ENCODE results near the gene GSTT2. TPM values are rescaled to one million over a fixed set of nuclear protein-coding genes. Genes with fewer than 3 reads are reported as not detected.
"Not testable (repeated sequence)": the region's sequence is repeated elsewhere in the genome, so short reads cannot be mapped to it uniquely, and the experiment has no call there.

The GSTT2 gene
- total RNA-seq, 4 donors from 2014 or later, result 3.0 TPM; not detected in 3

- Histone ChIP-seq H3K27me3 (no peaks in the 10 kb centered on the region), H3K27ac (no peak overlapping the region), H3K4me1 (no peaks in the 10 kb centered on the region), H3K36me3 (no peaks in the 10 kb centered on the region), H3K4me3 (no peak overlapping the region), H3K9me3 (no peaks in the 10 kb centered on the region)
- TF ChIP-seq POLR2AphosphoS5 (IDR thresholded peaks at IDR 0.05) (no peak), POLR2A (IDR thresholded peaks at IDR 0.05) (no peak), CTCF (IDR thresholded peaks at IDR 0.05) (peak in 2 of 4 experiments; percentile 13 to 66), EP300 (IDR thresholded peaks at IDR 0.05) (no peak)
- no CpG with 5 or more reads among the region's 6 CpGs for WGBS, 2 donors (ENCODE audit: low coverage in 1 of 2)
- no peak for ATAC-seq
These were observed 4.5 kb downstream of the GSTT2 start for GRCh38 chr22:23984430-23984829.

- H3K4me3 ChIP-seq, H3K36me3 ChIP-seq, H3K4me1 ChIP-seq, ATAC-seq, H3K27me3 ChIP-seq, H3K27ac ChIP-seq, H3K9me3 ChIP-seq: not testable (repeated sequence)
- no CpG with 5 or more reads among the region's 8 CpGs for WGBS, 2 donors (ENCODE audit: low coverage in 1 of 2)
These were observed 6.2 kb downstream of the GSTT2 start for GRCh38 chr22:23986089-23986488.

- not testable (repeated sequence) for H3K4me3 ChIP-seq, ATAC-seq, H3K27ac ChIP-seq, H3K27me3 ChIP-seq, H3K4me1 ChIP-seq, H3K36me3 ChIP-seq, H3K9me3 ChIP-seq
- no CpG with 5 or more reads among the region's 4 CpGs for whole genome bisulfite sequencing, 2 donors (ENCODE audit: low coverage in 1 of 2)
These were observed 6.7 kb downstream of the GSTT2 start for GRCh38 chr22:23986538-23987178.

- H3K27me3 ChIP-seq, H3K4me1 ChIP-seq, H3K4me3 ChIP-seq, H3K9me3 ChIP-seq, H3K27ac ChIP-seq, H3K36me3 ChIP-seq, ATAC-seq: not testable (repeated sequence)
- no CpG with 5 or more reads among the region's 3 CpGs for WGBS, 2 donors (ENCODE audit: low coverage in 1 of 2)
These were observed 9.8 kb downstream of the GSTT2 start for GRCh38 chr22:23989583-23990244.

GRCh38 chr22:23993080-23993479 lies 13.1 kb downstream of the GSTT2 start:
- H3K4me1 ChIP-seq, ATAC-seq, H3K27ac ChIP-seq, H3K9me3 ChIP-seq, H3K27me3 ChIP-seq, H3K4me3 ChIP-seq, H3K36me3 ChIP-seq: not testable (repeated sequence)
- WGBS, 2 donors (ENCODE audit: low coverage in 1 of 2), result 45% methylated on average over 2 of the region's 2 CpGs; no CpG with 5 or more reads in 1 of the 2 donors

GRCh38 chr22:23993581-23994177 lies 13.7 kb downstream of the GSTT2 start:
- not testable (repeated sequence) for ATAC-seq, H3K36me3 ChIP-seq, H3K4me1 ChIP-seq, H3K27ac ChIP-seq, H3K9me3 ChIP-seq, H3K27me3 ChIP-seq, H3K4me3 ChIP-seq
- WGBS, 2 donors (ENCODE audit: low coverage in 1 of 2), result 0 to 55% methylated on average over 1 to 4 of the region's 4 CpGs

GRCh38 chr22:23997092-23997491 lies 17.2 kb downstream of the GSTT2 start:
- 100% methylated on average over 2 of the region's 3 CpGs; no CpG with 5 or more reads in 1 of the 2 donors for WGBS, 2 donors (ENCODE audit: low coverage in 1 of 2)
- no peaks in the 10 kb centered on the region for H3K9me3 ChIP-seq
- H3K27me3 ChIP-seq, result no peaks in the 10 kb centered on the region
- H3K36me3 ChIP-seq, result no peaks in the 10 kb centered on the region
- H3K4me1 ChIP-seq, result no peaks in the 10 kb centered on the region
- H3K27ac ChIP-seq, result no peak overlapping the region
- ATAC-seq, result no peak
- H3K4me3 ChIP-seq, result no peak overlapping the region
- TF ChIP-seq POLR2AphosphoS5 (IDR thresholded peaks at IDR 0.05) (no peak), CTCF (IDR thresholded peaks at IDR 0.05) (no peak), POLR2A (IDR thresholded peaks at IDR 0.05) (no peak), EP300 (IDR thresholded peaks at IDR 0.05) (no peak)

GRCh38 chr22:23999779-24000178 lies 19.8 kb downstream of the GSTT2 start:
- not testable (repeated sequence) for ATAC-seq, H3K4me1 ChIP-seq, H3K27me3 ChIP-seq, H3K9me3 ChIP-seq, H3K4me3 ChIP-seq, H3K36me3 ChIP-seq, H3K27ac ChIP-seq
- 71 to 90% methylated on average over 7 of the region's 7 CpGs for WGBS, 2 donors (ENCODE audit: low coverage in 1 of 2)

Data from gastroesophageal sphincter (tissue), 4 donors.